DMS114 treated with DMSO at 0.1 percent for 48 hours (cell line): ENCODE measurements around the gene RNF224.
A peak's percentile ranks its signal among the peaks of the same experiment; 100 is the strongest.
"Not testable (repeated sequence)": the region's sequence is repeated elsewhere in the genome, so short reads cannot be mapped to it uniquely, and the experiment has no call there.

Experiments used
- DNase-seq: peaks from one replicate; lab custom pipeline; 2025; ENCODE audit not compliant: unreplicated experiment; lab: John Stamatoyannopoulos, UW

The RNF224 gene

DNA sequence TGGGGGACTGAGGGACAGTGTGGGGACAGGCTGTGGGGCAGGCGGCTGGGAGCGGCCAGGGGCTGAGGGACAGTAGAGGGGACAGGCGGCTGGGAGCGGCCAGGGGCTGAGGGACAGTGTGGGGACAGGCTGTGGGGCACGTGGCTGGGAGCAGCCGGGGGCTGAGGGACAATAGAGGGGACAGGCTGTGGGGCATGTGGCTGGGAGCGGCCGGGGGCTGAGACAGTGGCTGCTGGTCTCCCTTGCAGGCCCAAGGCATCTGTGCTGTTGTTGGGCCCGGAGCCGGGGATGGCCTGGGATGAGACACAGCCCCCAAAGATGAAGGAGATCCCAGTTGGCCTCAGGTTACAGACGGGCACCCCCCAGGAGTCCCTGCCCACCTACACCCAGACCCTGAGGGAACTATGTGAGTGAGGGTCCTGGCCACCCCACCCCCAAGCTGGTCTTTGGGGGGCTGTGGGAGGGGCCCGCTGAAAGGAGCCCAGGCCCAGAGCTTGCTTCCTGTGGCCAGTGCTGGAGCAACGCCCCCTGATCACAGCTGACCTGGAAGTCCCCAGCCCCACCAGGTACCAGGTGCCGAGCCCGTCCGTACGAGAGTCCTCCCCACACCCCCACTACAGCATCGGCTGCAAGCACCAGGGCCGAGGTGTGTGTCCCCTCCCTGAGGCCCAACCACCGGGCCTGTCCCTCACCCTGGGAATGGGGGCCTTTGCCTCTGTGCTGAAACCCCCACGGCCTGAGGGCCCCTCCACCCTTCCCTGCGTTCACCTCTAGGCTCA is 24.4 kb downstream of the RNF224 start:
- DNase-seq = no peak

DNA sequence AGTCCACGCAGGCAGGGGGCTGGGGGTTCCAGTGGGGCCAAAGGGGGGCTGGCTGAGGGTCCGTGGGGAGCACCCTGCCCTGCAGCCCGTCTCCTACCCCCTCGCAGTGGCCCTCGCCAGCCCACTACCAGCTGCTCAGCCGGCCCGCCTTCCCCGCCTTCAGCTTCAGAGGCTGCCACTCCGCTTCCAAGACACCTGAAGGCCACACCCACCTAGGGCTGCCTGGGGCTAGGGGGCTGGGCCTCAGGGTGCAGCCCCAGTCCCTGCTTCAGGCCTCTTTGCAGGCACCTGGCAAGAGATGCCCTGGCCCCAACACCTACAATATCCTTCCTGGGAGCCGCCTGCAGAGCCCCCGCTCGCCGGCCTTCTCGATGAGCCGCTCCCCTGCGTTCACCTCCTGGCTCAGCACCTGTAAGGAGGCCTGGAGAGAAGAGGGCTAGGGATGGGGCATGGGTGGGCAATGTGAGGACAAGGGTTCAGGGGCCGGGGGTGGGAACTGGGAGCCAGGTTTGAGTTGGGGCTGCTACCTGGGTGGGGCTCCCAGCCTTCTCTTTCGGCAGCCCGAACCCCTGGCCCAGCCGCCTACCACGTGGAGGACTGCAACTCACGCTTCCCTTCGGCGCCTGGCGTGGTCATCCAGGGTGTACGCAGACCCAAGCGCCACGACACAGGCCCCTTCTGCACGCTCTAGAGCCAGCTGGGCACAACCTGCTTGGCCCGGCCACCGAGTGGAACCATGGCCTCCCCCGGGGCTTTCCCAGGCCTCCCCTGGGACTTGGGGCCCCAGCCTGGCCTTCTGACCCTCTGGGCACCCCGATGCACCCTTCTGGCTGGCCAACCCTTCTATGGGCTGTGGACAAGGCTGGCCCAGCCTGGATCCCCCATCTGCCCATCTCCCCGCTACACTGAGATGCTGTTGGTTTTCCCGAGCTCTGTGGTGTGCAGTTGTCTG is 25.5 kb downstream of the RNF224 start:
- no peak for DNase-seq

- DNase-seq = no peak
Observed at GRCh38 chr9:137253717-137254623, 26.7 kb downstream of the RNF224 start.

- DNase-seq = peak; percentile 50
Observed at GRCh38 chr9:137254624-137255447, 27.5 kb downstream of the RNF224 start, which contains the start of gene NELFB. Gene NELFB, plus strand, starts transcription at chr9:137255327.

GRCh38 chr9:137255448-137256114 is 28.3 kb downstream of the RNF224 start:
- no peak for DNase-seq

GRCh38 chr9:137256362-137256761 is 29.1 kb downstream of the RNF224 start:
- DNase-seq = no peak

- DNase-seq = no peak
Observed at GRCh38 chr9:137256856-137257255, 29.6 kb downstream of the RNF224 start.

GRCh38 chr9:137262173-137262908 is 35.0 kb downstream of the RNF224 start:
- DNase-seq = not testable (repeated sequence)

DNA sequence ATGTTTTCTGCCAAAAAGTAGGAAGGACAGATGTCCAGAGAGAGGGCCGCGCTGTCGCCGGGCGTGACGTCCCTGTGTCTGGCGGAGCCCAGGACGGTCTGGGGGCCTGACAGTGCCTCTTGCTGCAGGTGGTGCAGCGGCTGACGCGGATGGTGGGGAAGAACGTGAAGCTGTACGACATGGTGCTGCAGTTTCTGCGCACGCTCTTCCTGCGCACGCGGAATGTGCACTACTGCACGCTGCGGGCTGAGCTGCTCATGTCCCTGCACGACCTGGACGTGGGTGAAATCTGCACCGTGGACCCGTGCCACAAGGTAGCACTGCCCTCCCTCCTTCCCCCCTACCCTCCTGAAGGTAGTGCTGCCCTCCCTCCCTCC is 35.6 kb downstream of the RNF224 start:
- DNase-seq = no peak

DNA sequence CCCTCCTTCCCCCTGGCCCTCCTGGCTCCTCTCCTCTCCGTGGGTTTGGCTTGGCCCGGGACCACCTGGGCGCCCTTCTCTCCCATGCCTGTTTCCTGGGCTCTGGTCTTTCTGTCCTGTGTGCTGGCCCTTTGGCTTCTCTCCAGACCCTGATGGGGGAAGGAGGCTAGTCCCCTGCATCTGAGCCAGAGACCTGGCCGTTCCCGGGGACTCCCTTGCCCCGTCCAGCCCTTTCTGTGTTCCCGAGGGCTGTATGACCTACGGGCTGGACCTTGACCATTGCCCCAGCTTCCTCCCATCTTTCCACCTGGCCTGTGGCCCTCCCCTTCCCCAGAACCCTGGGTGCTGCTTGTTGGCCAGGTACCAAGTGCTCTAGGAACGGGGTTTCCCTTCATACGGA is 36.2 kb downstream of the RNF224 start:
- no peak for DNase-seq

DNA sequence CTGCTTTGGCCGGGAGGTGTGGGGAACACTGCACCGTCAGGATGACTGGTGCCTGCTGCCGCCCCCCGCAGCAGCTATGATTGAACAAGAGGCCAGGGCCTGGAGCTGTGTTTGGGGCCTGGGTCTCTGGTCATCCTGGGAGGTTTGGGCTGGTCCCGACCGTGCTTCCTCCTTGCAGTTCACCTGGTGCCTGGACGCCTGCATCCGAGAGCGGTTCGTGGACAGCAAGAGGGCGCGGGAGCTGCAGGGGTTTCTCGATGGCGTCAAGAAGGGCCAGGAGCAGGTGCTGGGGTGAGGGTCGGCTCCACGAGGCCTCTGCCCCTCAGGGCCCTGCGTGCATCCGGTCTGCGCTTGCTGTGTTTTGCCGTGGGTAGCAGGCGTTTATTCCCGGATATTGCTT is 36.8 kb downstream of the RNF224 start:
- no peak for DNase-seq

DNA sequence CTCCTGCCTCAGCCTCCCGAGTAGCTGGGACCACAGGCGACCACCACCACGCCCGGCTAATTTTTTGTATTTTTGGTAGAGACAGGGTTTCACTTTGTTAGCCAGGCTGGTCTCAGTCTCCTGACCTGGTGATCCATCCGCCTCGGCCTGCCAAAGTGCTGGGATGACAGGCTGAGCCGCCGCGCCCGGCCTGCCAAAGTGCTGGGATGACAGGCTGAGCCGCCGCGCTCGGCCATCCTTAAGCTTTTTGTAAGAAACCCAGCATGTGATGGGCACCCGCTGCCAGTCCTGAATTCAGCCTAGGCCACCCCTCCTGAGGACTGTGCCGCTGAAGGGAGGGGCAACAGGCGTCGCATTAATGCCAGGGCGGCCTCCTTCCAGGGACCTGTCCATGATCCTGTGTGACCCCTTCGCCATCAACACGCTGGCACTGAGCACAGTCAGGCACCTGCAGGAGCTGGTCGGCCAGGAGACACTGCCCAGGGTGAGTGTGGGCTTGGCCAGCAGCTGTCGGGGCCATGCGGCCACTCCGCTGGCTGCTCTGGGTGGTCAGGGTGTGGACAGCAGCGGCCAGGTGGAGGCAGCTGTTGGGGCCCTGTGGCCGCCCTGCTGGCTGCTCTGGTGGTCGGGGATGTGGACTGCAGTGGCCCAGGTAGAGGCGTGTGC is 38.3 kb downstream of the RNF224 start:
- DNase-seq = no peak

- no peak for DNase-seq
Observed at GRCh38 chr9:137266162-137266527, 38.8 kb downstream of the RNF224 start.

DNA sequence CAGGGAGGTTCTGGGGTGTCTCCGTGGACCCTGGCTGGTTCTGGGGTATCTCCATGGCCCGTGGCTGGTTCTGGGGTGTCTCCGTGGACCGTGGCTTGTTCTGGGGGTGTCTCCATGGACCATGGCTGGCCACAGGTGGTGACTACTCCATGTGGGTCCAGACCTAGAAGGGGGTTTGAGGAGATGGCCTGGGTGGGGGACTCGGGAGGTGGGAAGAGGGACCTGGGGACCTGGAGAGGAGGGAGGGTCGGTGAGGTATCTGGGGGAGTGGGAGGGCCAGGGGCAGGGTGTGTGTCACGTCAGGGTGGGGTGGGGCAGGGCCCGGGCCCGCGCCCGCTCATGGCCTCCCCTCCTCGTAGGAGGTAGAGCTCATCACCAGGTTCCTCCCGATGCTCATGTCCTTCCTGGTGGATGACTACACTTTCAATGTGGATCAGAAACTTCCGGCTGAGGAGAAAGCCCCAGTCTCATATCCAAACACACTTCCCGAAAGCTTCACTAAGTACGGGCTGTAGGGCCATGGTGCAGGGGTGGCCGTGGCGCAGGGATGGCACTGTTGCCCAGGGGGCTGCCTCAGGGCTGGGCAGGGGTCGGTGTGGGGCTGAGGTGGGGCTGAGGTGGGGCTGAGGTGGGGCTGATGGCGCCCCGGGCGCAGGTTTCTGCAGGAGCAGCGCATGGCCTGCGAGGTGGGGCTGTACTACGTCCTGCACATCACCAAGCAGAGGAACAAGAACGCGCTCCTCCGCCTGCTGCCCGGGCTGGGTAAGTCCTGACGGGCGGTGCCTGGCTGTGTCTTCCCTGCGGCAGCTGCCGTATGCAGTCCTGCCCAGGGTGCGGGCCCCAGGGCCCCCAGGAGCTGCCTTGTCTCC is 39.5 kb downstream of the RNF224 start:
- DNase-seq = no peak

- no peak for DNase-seq
Observed at GRCh38 chr9:137267933-137268355, 40.6 kb downstream of the RNF224 start.

GRCh38 chr9:137268538-137269201 is 41.4 kb downstream of the RNF224 start:
- DNase-seq = no peak

- no peak for DNase-seq
Observed at GRCh38 chr9:137269231-137269772, 42.0 kb downstream of the RNF224 start.
